RKO (cell line): ENCODE results near the gene ALDH6A1.
"Not testable (repeated sequence)": the region's sequence is repeated elsewhere in the genome, so short reads cannot be mapped to it uniquely, and the experiment has no call there.

Experiments
- DNase-seq: peaks from one replicate; pipeline ENCODE4 v3.0.0-alpha.2; 2016; ENCODE audit warnings: low spot score

Gene ALDH6A1

GRCh38 chr14:74084277-74085046, at the start of gene ALDH6A1, which contains the start of gene LIN52:
Gene ALDH6A1 (minus strand): TSS chr14:74084453. CDS start chr14:74084394, 59 bp downstream.
Gene LIN52 (plus strand): TSS chr14:74084956. CDS start chr14:74084975, 19 bp downstream.
- DNase-seq = peak; percentile 100

- no peak for DNase-seq
Measured at GRCh38 chr14:74127634-74128033, 43.4 kb upstream of the ALDH6A1 start.

GRCh38 chr14:74126315-74127013, 42.2 kb upstream of the ALDH6A1 start:
- DNase-seq = no peak

DNA sequence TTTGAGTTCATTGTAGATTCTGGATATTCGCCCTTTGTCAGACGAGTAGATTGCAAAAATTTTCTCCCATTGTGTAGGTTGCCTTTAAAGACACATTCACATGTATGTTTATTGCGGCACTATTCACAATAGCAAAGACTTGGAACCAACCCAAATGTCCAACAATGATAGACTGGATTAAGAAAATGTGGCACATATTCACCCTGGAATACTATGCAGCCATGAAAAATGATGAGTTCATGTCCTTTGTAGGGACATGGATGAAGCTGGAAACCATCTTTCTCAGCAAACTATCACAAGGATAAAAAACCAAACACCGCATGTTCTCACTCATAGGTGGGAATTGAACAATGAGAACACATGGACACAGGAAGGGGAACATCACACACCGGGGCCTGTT, 41.2 kb upstream of the ALDH6A1 start:
- DNase-seq = not testable (repeated sequence)

GRCh38 chr14:74111395-74112216, 27.4 kb upstream of the ALDH6A1 start:
- DNase-seq = peak; percentile 75

DNA sequence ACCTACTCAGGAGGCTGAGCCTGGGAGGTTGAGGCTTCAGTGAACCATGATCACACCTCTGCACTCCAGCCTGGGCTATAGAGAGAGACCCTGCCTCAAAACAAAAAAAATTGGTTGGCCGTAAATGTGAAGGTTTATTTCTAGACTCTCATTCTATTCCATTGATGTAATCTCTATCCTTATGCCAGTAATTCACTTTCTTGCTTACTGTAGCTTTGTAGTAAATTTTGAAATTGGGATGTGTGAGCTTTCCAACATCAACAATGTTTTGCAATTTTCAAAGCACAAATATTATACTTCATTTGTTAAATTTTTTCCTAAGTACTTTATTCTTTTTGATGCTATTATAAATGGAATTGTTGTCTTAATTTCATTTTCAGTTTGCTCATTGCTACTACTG, 25.1 kb upstream of the ALDH6A1 start:
- DNase-seq = no peak

- DNase-seq = no peak
Measured at GRCh38 chr14:74105381-74105780, 21.1 kb upstream of the ALDH6A1 start.

- DNase-seq = no peak
Measured at GRCh38 chr14:74089251-74090020, 5.2 kb upstream of the ALDH6A1 start.

- no peak for DNase-seq
Measured at GRCh38 chr14:74085828-74086227, 1.6 kb upstream of the ALDH6A1 start.

- DNase-seq = peak; percentile 78
Measured at GRCh38 chr14:74085047-74085637, 889 bp upstream of the ALDH6A1 start.

GRCh38 chr14:74083784-74084276, 423 bp downstream of the ALDH6A1 start:
- DNase-seq = no peak

DNA sequence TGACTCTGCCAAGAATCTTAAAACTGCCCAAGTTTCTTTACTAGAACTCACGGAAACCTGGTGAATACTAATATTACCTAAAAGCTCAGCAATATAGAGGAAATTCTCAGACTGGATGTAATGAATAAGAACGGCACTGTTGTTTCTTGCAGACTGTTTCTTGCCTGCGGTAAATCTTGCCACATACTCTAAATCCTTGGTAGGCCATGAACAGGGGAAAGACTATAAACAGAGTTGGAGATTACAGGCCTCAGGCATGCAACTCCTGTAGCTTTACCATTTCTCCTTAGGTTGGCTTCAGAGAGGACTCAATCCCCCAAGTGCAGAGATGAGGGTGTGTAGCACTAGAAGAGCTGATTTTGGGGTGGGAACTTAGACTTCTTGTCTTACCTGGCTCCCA, 1.1 kb downstream of the ALDH6A1 start:
- DNase-seq = no peak

DNA sequence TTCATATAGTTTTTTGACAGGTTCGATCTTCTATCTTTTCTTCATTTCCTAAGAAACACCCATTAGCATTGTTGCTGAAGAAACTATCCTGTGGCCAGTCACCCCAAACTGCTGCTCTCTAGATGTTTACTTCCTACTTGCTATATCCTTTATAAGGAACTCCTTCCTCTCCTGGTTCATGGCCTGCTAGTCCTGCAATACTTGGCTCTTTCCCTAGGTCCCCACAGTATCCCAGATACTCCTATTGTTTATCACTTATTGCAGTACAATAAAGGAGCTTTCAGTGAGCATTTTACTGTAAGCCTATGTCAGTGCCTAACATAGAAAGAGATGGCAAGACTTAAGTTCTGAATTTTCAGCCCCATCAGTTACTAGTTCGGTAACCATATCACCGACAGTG, 2.8 kb downstream of the ALDH6A1 start:
- DNase-seq = no peak

- no peak for DNase-seq
Measured at GRCh38 chr14:74080820-74081460, 3.3 kb downstream of the ALDH6A1 start.

DNA sequence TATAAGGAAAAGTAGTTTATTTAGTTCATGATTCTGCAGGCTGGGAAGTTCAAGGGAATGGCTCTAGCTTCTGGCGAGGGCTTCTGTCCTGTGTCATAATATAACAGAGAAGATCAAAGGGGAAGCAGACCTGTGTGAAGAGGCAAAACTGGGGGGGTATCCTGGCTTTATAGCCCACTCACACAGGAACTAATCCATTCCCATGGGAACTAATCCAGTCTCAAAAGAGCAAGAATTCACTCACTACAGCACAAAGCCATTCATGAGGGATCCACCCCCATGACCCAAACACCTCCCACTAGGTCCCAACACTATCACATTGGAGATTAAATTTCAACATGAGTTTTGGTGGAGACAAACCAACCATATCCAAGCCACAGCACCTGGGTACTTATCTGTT, 6.9 kb downstream of the ALDH6A1 start:
- no peak for DNase-seq

GRCh38 chr14:74065746-74066575, 18.3 kb downstream of the ALDH6A1 start:
- DNase-seq = no peak

DNA sequence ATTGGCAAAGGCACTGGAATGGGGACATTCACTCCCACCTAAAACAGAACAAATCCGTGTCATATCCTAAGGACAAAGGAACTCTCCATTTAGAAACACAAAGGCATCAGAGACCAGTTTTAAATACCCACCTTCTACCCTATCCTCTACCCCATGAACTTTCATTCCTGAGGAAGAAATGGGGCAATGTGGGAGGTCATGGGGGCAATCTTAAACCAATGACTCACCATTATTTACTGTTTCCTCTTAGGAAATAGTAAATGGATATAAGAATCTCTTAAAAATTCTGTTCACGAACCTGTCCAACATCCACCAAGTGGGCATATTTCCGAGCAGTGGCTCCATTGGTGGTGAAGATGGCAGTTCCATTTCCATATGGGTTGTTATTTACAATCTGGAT, 19.4 kb downstream of the ALDH6A1 start:
- DNase-seq = no peak

DNA sequence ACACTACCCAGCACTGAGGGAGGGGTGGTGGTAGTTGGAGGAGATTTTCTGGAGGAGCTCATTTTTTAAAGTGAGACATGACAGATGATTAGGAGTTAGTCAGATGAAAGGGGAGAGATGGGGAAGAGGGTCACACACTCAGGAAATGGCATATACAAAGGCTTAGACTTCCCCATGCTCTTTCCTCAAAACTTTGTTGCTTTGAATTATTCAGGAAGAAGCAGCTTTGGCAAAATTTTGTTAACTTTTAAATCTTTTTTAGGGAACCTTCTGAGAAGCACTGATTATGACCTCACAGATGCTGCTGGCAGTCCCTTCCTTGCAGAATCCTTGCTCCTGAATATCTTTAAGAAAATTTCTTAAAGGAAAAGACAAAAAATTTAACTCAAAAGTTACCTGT, 19.8 kb downstream of the ALDH6A1 start:
- no peak for DNase-seq

GRCh38 chr14:74062809-74063150, 21.5 kb downstream of the ALDH6A1 start:
- no peak for DNase-seq
